Keratinocyte (primary cell): Measurements from ENCODE around the gene NEK2.
A peak's percentile ranks its signal among the peaks of the same experiment; 100 is the strongest.

Experiments
- CTCF ChIP-seq, 3 experiments: IDR thresholded peaks in 1 of 3; conservative IDR thresholded peaks in 1 of 3; optimal IDR thresholded peaks in 1 of 3; 2 replicates in 2 of 3; 3 replicates in 1 of 3; pipeline versions ENCODE3 to v1.5.1; 2011; ENCODE audit warnings: low read length in 3 of 3, mild to moderate bottlenecking in 3 of 3, moderate library complexity in 2 of 3, control low read depth in 1 of 3, inconsistent platforms in 1 of 3; ENCODE audit not compliant: insufficient read depth in 2 of 3; ENCODE audit errors: extremely low read depth in 1 of 3
- EZH2 ChIP-seq: IDR thresholded peaks from one replicate; pipeline ENCODE4 v1.6.1; 2012; ENCODE audit warnings: inconsistent platforms, mild to moderate bottlenecking, low read length, moderate library complexity

- TF ChIP-seq CTCF (optimal IDR thresholded peaks at IDR 0.05 in 1 of 3, IDR thresholded peaks at IDR 0.05 in 1 of 3, conservative IDR thresholded peaks at IDR 0.05 in 1 of 3; ENCODE audit: extremely low read depth in 1 of 3, insufficient read depth in 2 of 3, low read length in 3 of 3) (peak; percentile 23 to 77 (median 48)), EZH2 (no peak)
Measured at GRCh38 chr1:211625040-211625439, 50.4 kb downstream of the NEK2 start.
